DOHH2 (cell line): Measurements from ENCODE around the gene BCL11B.

Experiments used
- H3F3A ChIP-seq: fragments of 200-600 bp; sonication (generic), shearing (Covaris generic); 2 replicates; pipeline ENCODE4 v1.6.0; 2016; ENCODE audit warnings: antibody characterized with exemption, mild to moderate bottlenecking; ENCODE audit not compliant: control insufficient read depth, insufficient read depth
- H3K27ac ChIP-seq: fragments of 200-600 bp; sonication (generic); 2 replicates; pipeline ENCODE4 v1.5.1; 2014; ENCODE audit warnings: low read depth, mild to moderate bottlenecking, low read length, moderate library complexity
- H3K27me3 ChIP-seq: fragments of 200-600 bp; sonication (generic); 2 replicates; pipeline ENCODE4 v1.6.1; 2014; ENCODE audit warnings: mild to moderate bottlenecking, low read length, mixed read lengths; ENCODE audit not compliant: control insufficient read depth
- H3K36me3 ChIP-seq: fragments of 200-600 bp; sonication (generic); 2 replicates; pipeline ENCODE4 v1.6.1; 2014; ENCODE audit warnings: mild to moderate bottlenecking, low read length, moderate library complexity, mixed read lengths; ENCODE audit not compliant: control insufficient read depth
- H3K4me1 ChIP-seq: fragments of 200-600 bp; sonication (generic); 2 replicates; pipeline ENCODE4 v1.6.1; 2014; ENCODE audit warnings: mild to moderate bottlenecking, low read length, mixed read lengths; ENCODE audit not compliant: control insufficient read depth
- H3K4me2 ChIP-seq: fragments of 200-600 bp; sonication (generic); 2 replicates; pipeline ENCODE4 v1.6.0; 2014; ENCODE audit warnings: mild to moderate bottlenecking, low read length, moderate library complexity
- H3K4me3 ChIP-seq: fragments of 200-600 bp; sonication (generic); 2 replicates; pipeline ENCODE4 v1.5.1; 2014; ENCODE audit warnings: mild to moderate bottlenecking, low read length, mixed read lengths
- H3K79me2 ChIP-seq: fragments of 200-600 bp; sonication (generic); 2 replicates; pipeline ENCODE4 v1.6.1; 2014; ENCODE audit warnings: mild to moderate bottlenecking, low read length, mixed read lengths; ENCODE audit not compliant: control insufficient read depth
- H3K9me2 ChIP-seq: fragments of 200-600 bp; sonication (generic); replicated peaks from 2 replicates; pipeline ENCODE4 v1.6.1; 2014; ENCODE audit warnings: mild to moderate bottlenecking, low read length, mixed read lengths; ENCODE audit not compliant: control insufficient read depth
- H3K9me3 ChIP-seq: fragments of 200-600 bp; sonication (generic); 2 replicates; pipeline ENCODE4 v1.6.1; 2014; ENCODE audit warnings: antibody characterized with exemption, low read length, mixed read lengths; ENCODE audit not compliant: control insufficient read depth, insufficient read depth
- H4K20me1 ChIP-seq: fragments of 200-600 bp; sonication (generic); 2 replicates; pipeline ENCODE4 v1.6.0; 2014; ENCODE audit warnings: low read depth, mild to moderate bottlenecking, antibody characterized with exemption, low read length, moderate library complexity; ENCODE audit not compliant: control insufficient read depth, insufficient read depth
- CTCF ChIP-seq: fragments of 200-600 bp; sonication (generic); IDR thresholded peaks from one replicate; pipeline ENCODE4 v1.5.1; 2014; ENCODE audit warnings: antibody characterized with exemption, mild to moderate bottlenecking, low read depth, low read length; ENCODE audit not compliant: poor library complexity, severe bottlenecking
- EZH2phosphoT487 ChIP-seq: fragments of 200-600 bp; sonication (generic); IDR thresholded peaks from 2 replicates; pipeline ENCODE4 v1.6.1; 2017; ENCODE audit warnings: borderline replicate concordance, mild to moderate bottlenecking, antibody characterized with exemption, low read length, moderate library complexity, mixed read lengths

The BCL11B gene

GRCh38 chr14:99191395-99192027 is 80.5 kb downstream of the BCL11B start:
- TF ChIP-seq EZH2phosphoT487: no peak
- no peak for TF ChIP-seq CTCF
- H3K9me3 ChIP-seq: no peaks in the 10 kb centered on the region
- no peak overlapping the region for H3K4me3 ChIP-seq
- no peaks in the 10 kb centered on the region for H3K9me2 ChIP-seq
- no peaks in the 10 kb centered on the region for H3K79me2 ChIP-seq
- no peaks in the 10 kb centered on the region for H3K36me3 ChIP-seq
- no peak overlapping the region for H3K4me2 ChIP-seq
- no peaks in the 10 kb centered on the region for H4K20me1 ChIP-seq
- no peak overlapping the region for H3K27ac ChIP-seq
- no peaks in the 10 kb centered on the region for H3F3A ChIP-seq
- H3K4me1 ChIP-seq: no peaks in the 10 kb centered on the region
- no peaks in the 10 kb centered on the region for H3K27me3 ChIP-seq

GRCh38 chr14:99190696-99191394 is 81.2 kb downstream of the BCL11B start:
- no peaks in the 10 kb centered on the region for H3K9me3 ChIP-seq
- no peaks in the 10 kb centered on the region for H3K9me2 ChIP-seq
- H3K36me3 ChIP-seq: no peaks in the 10 kb centered on the region
- TF ChIP-seq EZH2phosphoT487 (no peak), CTCF (no peak)
- H3K27ac ChIP-seq: no peak overlapping the region
- H3K4me1 ChIP-seq: no peaks in the 10 kb centered on the region
- no peak overlapping the region for H3K4me3 ChIP-seq
- no peaks in the 10 kb centered on the region for H4K20me1 ChIP-seq
- H3K79me2 ChIP-seq: no peaks in the 10 kb centered on the region
- H3K4me2 ChIP-seq: no peak overlapping the region
- no peaks in the 10 kb centered on the region for H3K27me3 ChIP-seq
- H3F3A ChIP-seq: no peaks in the 10 kb centered on the region

- Histone ChIP-seq H3K9me2 (no peaks in the 10 kb centered on the region), H3K27me3 (no peaks in the 10 kb centered on the region), H3K4me2 (no peak overlapping the region), H3K9me3 (no peaks in the 10 kb centered on the region), H3K4me1 (no peaks in the 10 kb centered on the region), H3K79me2 (no peaks in the 10 kb centered on the region), H3K36me3 (no peaks in the 10 kb centered on the region), H3F3A (no peaks in the 10 kb centered on the region), H3K4me3 (no peak overlapping the region), H3K27ac (no peak overlapping the region), H4K20me1 (no peaks in the 10 kb centered on the region)
- TF ChIP-seq CTCF (no peak), EZH2phosphoT487 (no peak)
These were observed 82.7 kb downstream of the BCL11B start for GRCh38 chr14:99189201-99189801.
